ENCODE results near the gene LANCL2. TPM values are rescaled to one million over a fixed set of nuclear protein-coding genes. Genes with fewer than 3 reads are reported as not detected.
A peak's percentile ranks its signal among the peaks of the same experiment; 100 is the strongest.
"Not testable (repeated sequence)": the region's sequence is repeated elsewhere in the genome, so short reads cannot be mapped to it uniquely, and the experiment has no call there.

Gene LANCL2
- total RNA-seq, 1 donor: 8.9 TPM

- H3K27me3 ChIP-seq (ENCODE audit: insufficient read depth, low read length): no peaks in the 10 kb centered on the region
- H3K9me3 ChIP-seq (ENCODE audit: low read depth, low read length): no peaks in the 10 kb centered on the region
- H3K4me3 ChIP-seq (ENCODE audit: low read length): no peak overlapping the region
- H3K4me1 ChIP-seq (ENCODE audit: insufficient read depth, low read length): no peaks in the 10 kb centered on the region
Observed at GRCh38 chr7:55348502-55348901, 16.6 kb upstream of the LANCL2 start.

- Histone ChIP-seq H3K4me1 (ENCODE audit: insufficient read depth, low read length) (no peaks in the 10 kb centered on the region), H3K4me3 (ENCODE audit: low read length) (no peak overlapping the region), H3K27me3 (ENCODE audit: insufficient read depth, low read length) (no peaks in the 10 kb centered on the region), H3K9me3 (ENCODE audit: low read depth, low read length) (no peaks in the 10 kb centered on the region)
Observed at GRCh38 chr7:55349121-55349520, 16.0 kb upstream of the LANCL2 start.

- Histone ChIP-seq H3K4me1 (ENCODE audit: insufficient read depth, low read length) (no peaks in the 10 kb centered on the region), H3K27me3 (ENCODE audit: insufficient read depth, low read length) (no peaks in the 10 kb centered on the region), H3K9me3 (ENCODE audit: low read depth, low read length) (no peaks in the 10 kb centered on the region), H3K4me3 (ENCODE audit: low read length) (no peak overlapping the region)
Observed at GRCh38 chr7:55350281-55350680, 14.9 kb upstream of the LANCL2 start.

GRCh38 chr7:55351263-55351662 is 13.9 kb upstream of the LANCL2 start:
- Histone ChIP-seq H3K4me1 (ENCODE audit: insufficient read depth, low read length) (no peaks in the 10 kb centered on the region), H3K4me3 (ENCODE audit: low read length) (no peak overlapping the region), H3K9me3 (ENCODE audit: low read depth, low read length) (no peaks in the 10 kb centered on the region), H3K27me3 (ENCODE audit: insufficient read depth, low read length) (no peaks in the 10 kb centered on the region)

- not testable (repeated sequence) for H3K27me3 ChIP-seq (ENCODE audit: insufficient read depth, low read length); H3K4me1 ChIP-seq (ENCODE audit: insufficient read depth, low read length); H3K9me3 ChIP-seq (ENCODE audit: low read depth, low read length); H3K4me3 ChIP-seq (ENCODE audit: low read length)
Observed at GRCh38 chr7:55352947-55353273, 12.2 kb upstream of the LANCL2 start.

GRCh38 chr7:55360486-55360885 is 4.7 kb upstream of the LANCL2 start:
- Histone ChIP-seq H3K27me3 (ENCODE audit: insufficient read depth, low read length) (peaks cover 2% of the 10 kb centered on the region), H3K4me1 (ENCODE audit: insufficient read depth, low read length) (peaks cover 10% of the 10 kb centered on the region), H3K9me3 (ENCODE audit: low read depth, low read length) (no peaks in the 10 kb centered on the region), H3K4me3 (ENCODE audit: low read length) (no peak overlapping the region)

- Histone ChIP-seq H3K4me1 (ENCODE audit: insufficient read depth, low read length) (peaks cover 10% of the 10 kb centered on the region), H3K9me3 (ENCODE audit: low read depth, low read length) (no peaks in the 10 kb centered on the region), H3K4me3 (ENCODE audit: low read length) (no peak overlapping the region), H3K27me3 (ENCODE audit: insufficient read depth, low read length) (peaks cover 2% of the 10 kb centered on the region)
Observed at GRCh38 chr7:55361560-55361959, 3.6 kb upstream of the LANCL2 start.

GRCh38 chr7:55362927-55363326 is 2.2 kb upstream of the LANCL2 start:
- H3K4me3 ChIP-seq (ENCODE audit: low read length): no peak overlapping the region
- no peaks in the 10 kb centered on the region for H3K9me3 ChIP-seq (ENCODE audit: low read depth, low read length)
- H3K4me1 ChIP-seq (ENCODE audit: insufficient read depth, low read length): peaks cover 19% of the 10 kb centered on the region
- peaks cover 2% of the 10 kb centered on the region for H3K27me3 ChIP-seq (ENCODE audit: insufficient read depth, low read length)

GRCh38 chr7:55363386-55364170 is 1.6 kb upstream of the LANCL2 start:
- Histone ChIP-seq H3K9me3 (ENCODE audit: low read depth, low read length) (no peaks in the 10 kb centered on the region), H3K4me1 (ENCODE audit: insufficient read depth, low read length) (peaks cover 19% of the 10 kb centered on the region), H3K4me3 (ENCODE audit: low read length) (no peak overlapping the region), H3K27me3 (ENCODE audit: insufficient read depth, low read length) (peaks cover 2% of the 10 kb centered on the region)

GRCh38 chr7:55365675-55366460 is 731 bp downstream of the LANCL2 start:
- Histone ChIP-seq H3K9me3 (ENCODE audit: low read depth, low read length) (no peaks in the 10 kb centered on the region), H3K4me3 (ENCODE audit: low read length) (peak overlapping the region; percentile 80), H3K27me3 (ENCODE audit: insufficient read depth, low read length) (no peaks in the 10 kb centered on the region), H3K4me1 (ENCODE audit: insufficient read depth, low read length) (peaks cover 19% of the 10 kb centered on the region)

- Histone ChIP-seq H3K4me3 (ENCODE audit: low read length) (peak overlapping the region; percentile 80), H3K9me3 (ENCODE audit: low read depth, low read length) (no peaks in the 10 kb centered on the region), H3K27me3 (ENCODE audit: insufficient read depth, low read length) (no peaks in the 10 kb centered on the region), H3K4me1 (ENCODE audit: insufficient read depth, low read length) (peaks cover 19% of the 10 kb centered on the region)
Observed at GRCh38 chr7:55366461-55367070, 1.4 kb downstream of the LANCL2 start.

GRCh38 chr7:55367283-55367840 is 2.2 kb downstream of the LANCL2 start:
- Histone ChIP-seq H3K4me3 (ENCODE audit: low read length) (no peak overlapping the region), H3K4me1 (ENCODE audit: insufficient read depth, low read length) (peaks cover 19% of the 10 kb centered on the region), H3K9me3 (ENCODE audit: low read depth, low read length) (no peaks in the 10 kb centered on the region), H3K27me3 (ENCODE audit: insufficient read depth, low read length) (no peaks in the 10 kb centered on the region)

GRCh38 chr7:55369427-55370400 is 4.6 kb downstream of the LANCL2 start:
- H3K4me3 ChIP-seq (ENCODE audit: low read length): no peak overlapping the region
- H3K4me1 ChIP-seq (ENCODE audit: insufficient read depth, low read length): peaks cover 15% of the 10 kb centered on the region
- H3K27me3 ChIP-seq (ENCODE audit: insufficient read depth, low read length): no peaks in the 10 kb centered on the region
- no peaks in the 10 kb centered on the region for H3K9me3 ChIP-seq (ENCODE audit: low read depth, low read length)

- no peaks in the 10 kb centered on the region for H3K4me1 ChIP-seq (ENCODE audit: insufficient read depth, low read length)
- H3K9me3 ChIP-seq (ENCODE audit: low read depth, low read length): no peaks in the 10 kb centered on the region
- H3K27me3 ChIP-seq (ENCODE audit: insufficient read depth, low read length): no peaks in the 10 kb centered on the region
- H3K4me3 ChIP-seq (ENCODE audit: low read length): no peak overlapping the region
Observed at GRCh38 chr7:55374213-55374612, 9.1 kb downstream of the LANCL2 start.

All from mononuclear cell (primary cell).